ENCODE data around the gene ATP5IF1.

The ATP5IF1 gene

DNA sequence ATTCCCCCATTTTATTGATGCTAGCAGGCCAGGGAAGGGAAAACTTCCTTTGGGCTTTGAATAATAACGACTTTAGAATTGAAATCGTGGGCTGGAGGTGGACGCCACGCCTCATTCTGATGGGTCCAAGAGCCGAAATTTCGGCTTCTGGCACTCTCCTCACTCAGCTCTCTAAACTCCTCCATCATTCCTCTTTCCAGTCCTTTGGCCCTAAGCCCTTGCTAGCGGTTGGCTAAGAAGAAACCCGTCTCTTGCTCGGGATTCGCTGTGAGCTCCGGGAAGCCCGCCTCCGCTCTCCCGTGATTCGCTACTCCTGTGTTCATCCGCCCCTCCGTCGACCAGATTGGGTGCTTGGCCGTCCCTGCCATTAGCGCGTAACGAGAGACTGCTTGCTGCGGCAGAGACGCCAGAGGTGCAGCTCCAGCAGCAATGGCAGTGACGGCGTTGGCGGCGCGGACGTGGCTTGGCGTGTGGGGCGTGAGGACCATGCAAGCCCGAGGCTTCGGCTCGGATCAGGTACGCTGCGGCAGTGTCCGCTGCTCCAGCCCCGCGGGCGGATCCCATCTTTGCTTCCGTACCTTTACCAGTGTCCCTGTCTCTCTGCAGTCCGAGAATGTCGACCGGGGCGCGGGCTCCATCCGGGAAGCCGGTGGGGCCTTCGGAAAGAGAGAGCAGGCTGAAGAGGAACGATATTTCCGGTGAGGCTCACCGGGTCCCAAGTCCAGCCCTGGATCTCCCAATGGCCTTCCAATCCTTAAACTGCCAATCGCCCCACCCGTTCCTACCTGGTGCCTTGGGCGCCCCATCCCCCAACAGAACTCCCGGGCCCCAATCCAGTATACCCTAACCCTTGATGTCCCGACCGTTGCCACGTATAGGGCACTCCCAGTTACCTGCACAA, at the start of gene ATP5IF1:
Gene ATP5IF1, plus strand, starts transcription at position 370 of the 901 bp plus-strand sequence. Its CDS starts 60 bp downstream, at position 430.
- peak; percentile 96 for DNase-seq (ENCODE audit: low spot score)

DNA sequence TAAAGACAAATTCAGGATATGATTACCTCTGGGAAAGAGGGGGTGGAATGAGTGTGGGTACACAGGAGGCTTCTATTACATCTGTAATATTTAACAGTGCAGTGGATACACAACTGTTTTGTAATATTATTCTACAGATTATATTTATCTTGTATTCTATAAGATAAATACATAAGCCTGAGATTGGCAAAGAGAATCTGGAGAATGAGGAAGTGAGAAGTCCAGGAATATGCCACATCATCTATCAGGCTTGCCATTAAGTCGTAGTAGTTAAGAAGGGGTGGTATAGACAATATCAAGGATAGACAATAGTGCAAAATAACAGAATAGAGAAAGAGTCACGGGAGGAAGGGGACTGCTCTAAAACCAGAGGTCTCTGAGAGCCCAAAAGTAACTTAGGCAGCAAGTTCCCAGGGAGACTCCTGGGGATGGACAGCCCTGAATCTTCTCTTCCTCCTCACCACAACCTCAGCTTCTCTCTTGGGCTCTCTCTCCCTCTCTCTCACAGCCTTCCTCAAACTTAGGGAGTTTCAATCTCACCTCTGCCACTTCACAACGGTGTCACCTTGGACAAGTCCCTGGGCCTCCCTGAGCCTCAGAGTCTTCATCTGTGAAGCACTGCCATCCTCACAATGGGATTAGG, 45.5 kb upstream of the ATP5IF1 start:
- DNase-seq (ENCODE audit: low spot score): no peak

DNA sequence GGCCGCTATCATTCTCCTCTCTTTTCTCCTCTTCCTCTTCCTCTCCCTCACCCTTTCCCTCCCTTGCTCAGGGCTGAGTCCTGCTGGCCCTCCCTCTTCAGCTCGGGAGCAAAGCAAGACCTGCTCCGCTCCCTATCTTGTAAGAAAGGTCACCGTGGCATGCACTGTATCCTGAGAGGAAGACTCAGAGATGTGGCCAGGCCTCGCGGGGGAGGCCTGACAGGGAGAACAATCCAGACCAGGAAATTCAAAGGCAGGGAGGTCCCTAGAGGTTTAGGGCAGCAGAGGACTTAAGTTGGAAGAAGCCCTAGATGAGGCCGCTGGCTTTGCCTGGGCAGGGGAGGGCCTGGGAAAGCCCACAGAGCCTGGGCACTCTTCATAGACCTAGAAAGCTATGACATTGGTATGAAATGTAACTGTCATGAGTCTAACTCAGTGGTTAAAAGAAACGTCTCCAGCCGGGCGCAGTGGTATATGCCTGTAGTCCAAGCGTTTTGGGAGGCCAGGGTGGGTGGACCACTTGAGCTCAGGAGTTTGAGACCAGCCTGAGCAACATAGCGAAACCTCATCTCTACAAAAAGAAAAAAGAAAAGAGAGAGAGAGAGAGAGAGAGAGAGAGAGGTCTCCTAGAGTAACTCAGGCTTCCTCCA, 44.8 kb upstream of the ATP5IF1 start:
- no peak for DNase-seq (ENCODE audit: low spot score)

DNA sequence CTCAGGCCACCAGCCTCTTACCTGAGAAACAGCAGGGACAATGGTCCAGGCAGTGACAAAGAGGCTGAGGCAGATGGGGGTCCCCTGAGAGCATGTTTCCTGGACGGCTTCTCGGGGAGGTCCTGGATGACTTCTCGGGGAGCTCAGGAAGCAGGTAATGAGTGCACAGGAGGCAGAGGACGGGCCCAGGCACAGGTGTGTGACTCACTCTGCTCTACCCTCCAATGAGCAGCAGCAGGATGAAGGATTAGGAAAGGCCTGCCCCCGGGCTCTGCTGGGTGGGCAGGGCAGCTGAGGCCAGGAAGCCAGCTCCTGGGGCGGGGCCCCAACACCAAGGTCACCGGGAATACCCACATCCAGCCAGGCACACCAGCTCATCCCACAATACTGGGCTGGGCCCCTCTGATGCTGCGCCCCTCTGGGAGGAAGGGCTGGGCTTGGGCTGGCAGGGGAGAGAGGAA, 42.2 kb upstream of the ATP5IF1 start:
- DNase-seq (ENCODE audit: low spot score): no peak

DNA sequence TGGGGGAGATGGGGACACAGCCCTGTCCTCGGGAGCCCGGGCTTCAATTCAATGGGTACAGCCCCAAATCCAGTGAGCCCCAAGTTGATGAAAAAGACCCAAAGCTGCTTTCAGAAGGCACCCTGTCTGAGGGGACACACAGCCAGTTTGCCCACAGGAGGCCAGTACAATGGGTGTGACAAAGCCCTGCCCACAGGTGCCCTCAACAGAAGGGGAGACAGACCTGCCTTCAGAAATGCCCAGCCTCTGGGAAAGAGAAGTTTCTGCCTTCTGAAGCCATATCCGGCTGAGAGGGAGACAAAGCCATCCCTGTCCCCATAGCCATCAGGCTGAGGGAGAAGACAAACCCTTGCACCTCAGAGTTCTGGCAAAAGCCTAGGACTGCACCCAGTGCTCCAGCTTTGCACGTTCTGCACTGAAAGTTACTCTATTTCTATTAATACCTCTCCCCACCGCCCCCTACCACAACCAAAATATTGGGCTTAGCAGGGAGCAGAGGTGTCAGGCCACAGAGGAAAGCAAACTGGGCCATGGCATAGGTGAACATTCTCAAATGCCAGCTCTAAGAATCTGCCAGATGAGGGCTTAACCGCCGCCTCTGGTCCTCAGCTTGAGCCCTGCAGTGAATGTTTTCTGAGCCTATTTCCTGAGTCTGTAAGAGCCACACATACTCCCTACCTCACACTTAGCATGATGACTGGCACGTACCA, 41.4 kb upstream of the ATP5IF1 start:
- no peak for DNase-seq (ENCODE audit: low spot score)

DNA sequence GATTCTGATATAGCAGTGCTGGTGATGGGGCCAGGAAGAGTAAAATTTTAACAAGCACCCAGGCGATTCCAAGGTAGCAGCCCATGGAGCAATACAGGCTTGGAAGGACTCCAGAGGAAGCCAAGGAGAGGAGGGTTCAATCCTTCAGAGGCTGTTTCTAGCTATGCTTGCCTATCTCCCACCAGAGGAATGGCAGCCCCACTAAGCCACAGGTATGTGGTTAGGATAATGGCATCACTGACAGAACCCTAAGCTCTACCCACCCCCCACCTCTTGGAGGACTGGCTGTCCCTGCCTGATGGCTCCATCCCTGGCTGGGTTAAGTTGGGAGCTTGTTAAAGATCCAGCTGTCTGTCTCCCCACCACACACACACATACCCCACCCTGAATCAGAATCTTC, 40.1 kb upstream of the ATP5IF1 start:
- no peak for DNase-seq (ENCODE audit: low spot score)

DNA sequence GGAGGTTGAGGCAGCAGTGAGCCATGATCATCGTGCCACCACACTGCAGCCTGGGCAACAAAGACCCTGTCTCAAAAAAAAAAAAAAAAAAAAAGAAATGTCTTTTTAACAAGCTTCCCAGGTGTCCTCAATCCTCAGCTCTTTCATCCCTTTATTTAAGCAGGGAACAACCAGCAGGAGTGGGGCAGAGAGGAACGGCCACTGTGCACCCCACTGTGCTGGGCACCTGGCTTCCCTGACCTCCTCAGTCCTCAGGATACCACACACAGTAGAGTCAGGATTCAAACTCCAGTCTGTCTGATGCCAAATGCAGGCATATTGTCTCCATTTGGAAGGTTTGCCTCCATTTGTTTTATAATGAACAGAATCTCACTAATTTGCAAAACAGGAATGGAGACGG, 39.6 kb upstream of the ATP5IF1 start:
- no peak for DNase-seq (ENCODE audit: low spot score)

DNA sequence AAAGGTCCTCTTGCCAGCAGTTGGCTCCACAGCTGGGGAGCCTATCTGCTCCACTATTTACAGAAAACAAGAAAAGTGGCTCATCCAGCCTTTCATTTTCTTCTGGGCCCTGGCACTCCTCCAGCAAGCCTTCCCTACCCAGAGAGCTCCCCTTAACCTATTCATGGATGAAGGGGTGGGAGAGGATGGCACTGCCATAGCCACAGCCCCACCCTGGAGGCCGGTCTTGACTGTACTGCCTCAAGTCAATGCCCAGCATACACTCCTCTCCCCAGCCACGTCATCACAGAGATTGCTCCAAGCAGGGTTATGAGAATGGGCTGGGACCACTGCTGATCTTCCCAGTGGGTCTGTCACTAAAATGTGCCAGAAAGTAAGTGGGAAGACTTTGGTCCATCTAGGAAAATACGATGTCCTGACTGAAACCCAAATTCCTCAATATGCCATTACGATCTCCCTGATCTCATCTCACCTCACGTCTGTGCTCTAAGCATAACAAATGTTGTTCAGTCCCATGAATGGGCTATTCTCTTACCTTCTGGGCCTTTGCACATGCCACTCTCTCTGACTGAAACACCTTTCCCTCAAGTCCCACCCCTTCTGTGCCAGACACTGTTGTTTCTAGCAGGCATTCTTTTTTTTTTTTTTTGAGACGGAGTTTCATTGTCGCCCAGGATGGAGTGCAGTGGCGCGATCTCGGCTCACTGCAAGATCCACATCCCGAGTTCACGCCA, 38.1 kb upstream of the ATP5IF1 start:
- no peak for DNase-seq (ENCODE audit: low spot score)

DNA sequence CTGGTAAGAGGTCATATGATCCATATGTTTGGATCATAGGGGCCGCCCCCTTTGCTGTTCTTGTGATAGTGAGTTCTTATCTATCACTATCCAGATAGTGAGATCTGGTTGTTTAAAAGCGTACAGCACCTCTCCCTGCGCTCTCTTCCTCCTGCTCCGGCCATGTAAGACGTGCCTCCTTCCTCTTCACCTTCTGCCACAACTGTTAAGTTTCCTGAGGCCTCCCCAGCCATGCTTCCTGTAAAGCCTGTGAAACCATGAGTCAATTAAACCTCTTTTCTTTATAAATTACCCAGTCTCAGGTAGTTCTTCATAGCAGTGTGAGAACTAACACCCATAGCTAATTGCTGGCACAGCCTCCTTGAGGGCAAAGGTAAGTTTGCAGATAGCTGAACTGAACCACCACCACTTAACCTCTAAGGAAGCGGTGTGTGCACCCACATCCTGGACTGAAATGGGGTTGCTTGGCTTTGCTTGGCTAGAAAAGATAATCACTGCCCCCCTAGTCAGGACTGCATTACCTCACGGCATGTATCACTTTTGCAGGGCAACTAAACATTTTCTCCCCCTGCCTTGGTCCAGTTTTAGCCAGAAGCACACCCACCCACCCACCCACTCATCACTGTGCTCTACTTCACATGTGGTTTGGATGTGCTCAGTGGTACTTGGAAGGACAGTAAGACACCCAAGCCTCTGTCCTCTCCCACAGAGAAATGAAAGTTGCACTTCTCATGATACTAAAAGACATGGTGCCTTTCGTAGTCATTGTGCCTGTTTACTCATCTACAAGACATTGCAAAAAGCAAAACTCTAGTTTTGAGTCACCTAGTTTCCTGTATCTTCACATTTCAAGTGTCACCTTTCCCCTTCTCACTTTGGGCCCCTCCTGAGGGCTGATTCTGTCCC, 36.3 kb upstream of the ATP5IF1 start:
- no peak for DNase-seq (ENCODE audit: low spot score)

DNA sequence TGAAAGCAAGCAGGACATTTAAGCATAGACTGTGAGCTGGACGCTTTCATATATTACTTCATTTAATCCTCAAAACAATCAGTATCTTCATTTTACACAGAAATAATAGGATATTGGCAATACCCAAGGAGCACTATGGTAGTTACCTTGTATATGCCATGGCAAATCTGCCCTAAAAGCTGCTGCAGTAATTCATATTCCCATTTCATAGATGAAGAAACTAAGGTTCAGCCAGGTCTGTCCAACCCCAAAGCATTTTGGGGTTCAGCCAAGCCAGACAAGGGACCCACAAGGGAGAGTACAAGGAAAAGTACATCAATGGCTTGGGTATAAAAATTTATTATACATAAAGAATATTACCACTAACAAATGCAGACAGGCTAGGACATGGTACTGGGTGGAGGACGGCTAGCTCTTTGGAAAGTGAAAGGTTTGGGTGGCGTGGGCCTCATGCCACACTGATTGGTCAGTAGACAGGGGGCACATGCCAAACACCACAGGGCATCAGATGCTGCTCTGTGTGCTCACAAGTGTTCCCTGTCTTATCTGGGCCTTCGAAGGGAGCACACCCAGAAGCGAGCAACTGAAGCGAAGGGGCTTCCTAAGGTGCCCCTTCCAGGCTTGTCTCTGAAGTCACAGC, 35.6 kb upstream of the ATP5IF1 start:
- DNase-seq (ENCODE audit: low spot score): no peak

DNA sequence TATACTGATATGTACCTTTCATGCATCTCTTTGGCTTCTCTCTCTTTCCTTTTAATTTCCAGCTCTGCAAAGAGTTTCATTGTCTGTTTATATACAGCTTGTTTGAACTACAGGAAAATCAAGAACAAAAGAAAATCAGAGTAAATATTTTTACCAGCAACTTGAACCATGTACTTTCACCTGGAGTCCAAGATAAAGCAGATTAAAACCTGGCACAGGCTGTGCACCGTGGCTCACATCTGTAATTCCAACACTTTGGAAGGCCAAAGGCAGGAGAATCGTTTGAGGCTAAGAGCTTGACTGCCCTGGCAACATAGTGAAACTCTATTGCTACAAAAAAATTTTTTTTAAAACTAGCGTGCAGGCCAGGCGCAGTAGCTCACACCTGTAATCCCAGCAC, 30.7 kb upstream of the ATP5IF1 start:
- no peak for DNase-seq (ENCODE audit: low spot score)

DNA sequence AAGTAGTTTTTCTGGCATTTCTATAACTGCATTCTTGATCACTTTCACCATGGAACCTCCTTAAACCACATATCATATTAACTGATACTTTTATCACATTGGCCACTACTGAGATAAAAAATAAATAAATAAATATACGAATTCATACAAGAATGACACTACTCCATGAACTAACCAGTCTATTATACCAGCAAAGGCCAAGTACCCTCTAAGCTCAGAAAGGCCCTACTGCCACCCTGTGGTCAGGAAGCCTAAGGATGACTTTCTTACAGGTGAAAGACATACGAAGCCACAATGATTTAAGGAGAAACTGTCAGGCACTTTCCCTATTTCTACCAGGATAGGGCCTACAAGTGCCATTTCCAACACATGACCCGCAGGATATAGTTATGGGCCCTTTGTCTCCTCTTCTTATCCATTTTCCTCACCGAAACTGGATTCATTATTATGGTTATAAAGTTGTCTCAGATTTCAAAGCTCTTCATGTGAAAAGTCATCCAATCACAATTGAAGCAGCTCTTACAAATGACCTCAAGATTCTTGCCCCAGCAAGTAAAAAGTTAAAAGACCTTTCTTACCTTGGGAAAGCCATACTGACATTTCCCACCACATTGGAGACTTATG, 27.0 kb upstream of the ATP5IF1 start:
- peak; percentile 50 for DNase-seq (ENCODE audit: low spot score)

DNA sequence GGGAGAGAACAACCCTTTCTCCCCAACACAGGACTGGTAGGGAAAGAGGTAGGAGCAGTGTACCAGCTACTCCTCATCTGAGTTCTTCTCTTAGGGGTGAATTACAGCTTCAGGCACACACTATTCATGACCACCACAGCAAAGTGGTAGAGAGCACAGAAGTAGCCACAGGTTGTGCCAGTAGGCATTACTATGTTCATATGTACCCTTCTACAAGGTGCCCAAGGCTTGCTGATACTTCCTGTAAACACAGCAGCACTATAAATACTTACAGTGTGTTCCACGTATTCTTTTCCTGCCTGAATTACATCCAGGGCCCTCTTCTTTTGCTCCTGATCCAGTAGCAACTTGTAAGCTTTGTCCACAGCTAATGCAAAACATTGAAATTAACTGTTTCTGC, 26.2 kb upstream of the ATP5IF1 start:
- no peak for DNase-seq (ENCODE audit: low spot score)

DNA sequence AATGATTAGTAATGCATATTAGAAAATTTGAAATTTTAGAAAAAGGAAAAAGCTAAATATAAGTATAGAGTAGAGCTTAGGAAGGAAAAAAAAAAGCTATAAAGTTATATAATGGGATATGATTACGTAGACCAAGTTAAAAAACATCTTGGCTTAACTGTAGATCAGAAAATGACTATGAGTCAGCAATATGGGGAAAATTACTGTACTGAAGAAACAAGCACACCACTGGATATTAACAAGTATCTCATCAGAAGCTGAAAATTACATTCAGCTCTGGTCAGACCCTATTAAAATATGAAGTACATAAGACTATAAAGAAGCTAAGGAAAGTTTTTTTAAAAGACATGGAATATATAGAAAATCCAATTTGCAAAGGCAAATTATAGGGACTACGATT, 22.6 kb upstream of the ATP5IF1 start:
- no peak for DNase-seq (ENCODE audit: low spot score)

DNA sequence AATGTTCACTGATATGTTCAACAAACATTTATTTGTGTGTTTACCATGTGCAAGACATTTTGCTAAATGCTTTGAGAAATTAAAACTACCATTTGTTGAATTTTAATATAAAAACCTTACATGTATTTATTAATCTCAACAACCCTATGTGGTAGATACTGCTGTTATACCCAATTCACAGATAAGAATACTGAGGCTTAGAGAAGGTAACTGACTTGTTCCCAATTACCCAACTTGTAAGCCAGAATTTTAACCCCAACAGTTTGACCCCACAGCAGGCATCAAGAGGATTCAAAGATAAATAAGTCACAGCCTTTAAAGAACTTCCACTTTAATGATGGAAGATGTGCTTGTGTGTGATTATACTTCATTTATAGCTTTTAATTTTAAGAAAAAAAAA, 6.8 kb upstream of the ATP5IF1 start:
- DNase-seq (ENCODE audit: low spot score): no peak

DNA sequence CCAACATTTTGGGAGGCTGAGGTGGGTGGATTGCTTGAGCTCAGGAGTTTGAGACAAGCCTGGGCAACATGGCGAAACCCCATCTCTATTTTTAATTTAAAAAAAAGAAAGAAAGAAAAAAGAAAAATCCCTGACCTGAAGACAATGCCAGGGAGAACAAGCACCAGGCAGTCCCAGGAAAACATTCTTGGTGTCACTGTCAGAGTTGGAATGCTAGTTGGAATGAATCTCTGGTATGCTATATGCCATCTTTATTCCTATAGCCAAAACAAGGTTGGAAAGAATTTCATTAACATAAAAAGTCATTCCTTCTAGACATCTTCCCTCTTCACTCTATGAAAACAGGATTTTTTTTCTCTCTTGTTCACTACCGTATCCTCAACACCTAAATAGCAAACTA, 5.9 kb upstream of the ATP5IF1 start:
- DNase-seq (ENCODE audit: low spot score): no peak

DNA sequence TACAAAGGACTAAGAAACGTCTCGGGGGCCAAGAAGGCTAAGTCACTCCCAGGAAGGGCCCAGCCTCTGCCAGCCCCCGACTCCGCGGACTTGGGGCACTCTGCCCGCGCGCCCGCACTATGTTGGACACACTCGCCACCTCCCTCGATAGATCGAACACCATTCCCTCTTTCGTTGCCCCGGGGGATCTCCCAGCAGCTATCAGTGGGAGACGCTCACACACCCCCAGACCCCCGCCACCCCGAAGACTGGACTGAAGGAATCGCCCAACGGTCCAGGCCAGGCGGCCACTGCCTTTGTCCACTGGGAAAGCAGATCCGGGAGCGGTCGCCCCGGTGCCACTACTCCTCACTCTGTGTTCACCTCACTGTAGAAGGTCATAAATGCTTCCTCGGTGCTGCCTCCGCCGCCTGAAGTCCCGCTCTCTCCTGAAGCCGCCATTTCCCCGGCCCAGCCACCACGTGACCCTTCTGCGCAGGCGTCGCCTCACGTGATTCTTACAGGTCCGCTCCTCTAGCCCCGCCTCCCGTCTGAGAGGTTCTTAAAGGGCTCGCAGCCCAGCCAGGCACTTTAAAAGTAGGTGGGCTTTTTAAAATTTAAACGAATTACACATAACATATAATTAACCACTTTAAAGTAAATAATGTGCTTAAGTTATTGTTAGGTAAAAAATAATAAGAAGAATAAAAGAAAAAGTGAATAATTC, 3.2 kb upstream of the ATP5IF1 start, which contains the start of gene DNAJC8:
Gene DNAJC8, minus strand, starts transcription at position 472 of the 706 bp plus-strand sequence. Its CDS starts 31 bp downstream, at position 441.
- DNase-seq (ENCODE audit: low spot score): peak; percentile 88

DNA sequence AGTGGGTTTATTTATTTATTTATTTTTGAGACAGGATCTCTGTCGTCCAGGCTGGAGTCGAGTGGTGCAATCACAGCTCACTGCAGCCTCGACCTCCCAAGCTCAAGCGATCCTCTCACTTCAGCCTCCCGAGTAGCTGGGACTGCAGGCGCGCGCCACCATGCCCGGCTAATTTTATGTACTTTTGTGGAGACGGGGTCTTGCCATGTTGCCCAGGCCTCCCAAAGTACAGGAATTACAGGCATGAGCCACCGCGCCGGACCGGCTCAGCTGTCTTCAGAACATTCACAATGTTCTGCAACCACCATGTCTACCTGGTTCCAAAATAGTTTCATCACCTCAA, 2.7 kb upstream of the ATP5IF1 start:
- no peak for DNase-seq (ENCODE audit: low spot score)
